Heart right ventricle (tissue), 16 donors: Measurements from ENCODE around the gene CDH13. TPM values are rescaled to one million over a fixed set of nuclear protein-coding genes. Genes with fewer than 3 reads are reported as not detected.

Experiments used
- ATAC-seq, 8 donors: fragments of 200-7000 bp; cut with Tn5 transposase; one replicate each; pipeline ENCODE4 v1.9.1; 2020; ENCODE audit warnings: mild to moderate bottlenecking in 8 of 8, moderate library complexity in 8 of 8, moderate number of reproducible peaks in 1 of 8
- DNase-seq, 2 donors: peaks; one replicate each; pipeline ENCODE4 v3.0.0-alpha.2; 2020
- H3K27ac ChIP-seq, 10 donors: fragments of 200-600 bp; sonication (generic) in 2 of 10; one replicate each; pipeline versions ENCODE4 v1.5.0 to v1.8.0; 2020 to 2022; ENCODE audit warnings: mild to moderate bottlenecking in 3 of 10
- H3K27me3 ChIP-seq, 7 donors: fragments of 200-600 bp; one replicate each; pipeline ENCODE4 v1.8.0; 2021 to 2022; ENCODE audit warnings: mild to moderate bottlenecking in 2 of 7
- H3K36me3 ChIP-seq, 9 donors: fragments of 200-600 bp; sonication (generic) in 1 of 9; one replicate each; pipeline versions ENCODE4 v1.5.0 to v1.8.0; 2020 to 2022; ENCODE audit warnings: mild to moderate bottlenecking in 2 of 9
- H3K4me1 ChIP-seq, 9 donors: fragments of 200-600 bp; sonication (generic) in 1 of 9; one replicate each; pipeline versions ENCODE4 v1.5.0 to v1.8.0; 2020 to 2022; ENCODE audit warnings: mild to moderate bottlenecking in 4 of 9
- H3K4me3 ChIP-seq, 10 donors: fragments of 200-600 bp; sonication (generic) in 2 of 10; one replicate each; pipeline versions ENCODE4 v1.5.0 to v1.8.0; 2020 to 2022; ENCODE audit warnings: mild to moderate bottlenecking in 7 of 10, moderate library complexity in 2 of 10
- H3K9me3 ChIP-seq, 11 donors: fragments of 200-600 bp in 10 of 11; sonication (generic) in 2 of 11; one replicate each; pipeline versions ENCODE4 v1.5.0 to v1.8.0; 2013 to 2022; ENCODE audit warnings: mild to moderate bottlenecking in 2 of 11, control low read depth in 1 of 11, moderate library complexity in 1 of 11
- CTCF ChIP-seq, 9 donors: fragments of 200-600 bp; sonication (generic) in 2 of 9; IDR thresholded peaks; one replicate each; pipeline versions ENCODE4 v1.5.0 to v1.8.0; 2021 to 2022; ENCODE audit warnings: antibody characterized with exemption in 9 of 9, mild to moderate bottlenecking in 5 of 9, moderate library complexity in 1 of 9
- WGBS, 2 donors: extraction: QIAGEN DNeasy Blood & Tissue Kit; methylation state at CpG; one replicate each; pipeline ENCODE4 v1.1.7; 2013; ENCODE audit warnings: inconsistent platforms in 1 of 2; 5-methylcytosine and 5-hydroxymethylcytosine counted together
- intact Hi-C, 10 donors: fragments of 100-400 bp; cut with DNase I; formaldehyde crosslinking; loops; one replicate each; pipeline versions ENCODE4 v1.11.1 to v1.14.2; 2022
- polyA plus RNA-seq, 2 donors: library from polyadenylated mRNA; stranded (reverse); fragments of 200-250 nt; gene quantifications; one replicate each; pipeline ENCODE4 v1.2.3, GENCODE V29; 2013
- total RNA-seq, 10 donors: library from RNA; stranded (reverse); fragmentation: NEBNext Ultra II Directional in 3 of 10; extraction: Animal tissue kit (Norgen Biotek cat#: 25700) in 3 of 10; gene quantifications; one replicate each; pipeline versions ENCODE4 v1.2.1 to v1.2.4, GENCODE V29; 2021 to 2023
- donor health status: Arrhythmogenic right ventricular cardiomyopathy.
- donor health status: ischemic (EF 13 %, LVEDD 7.1; RV severe dilation, severe dysfunction).
- donor health status: healthy with polysubstance abuse.
- donor health status: DM: no; HTN: yes; CAD: no.
- donor health status: DM: no; HTN: no; CAD: no.
- donor health status: ischemic (EF 25% LVEDD 6.9; RV normal size, moderate dysfunction).
- donor health status: ischemic (EF 25% LVEDD 5.7; RV mildly dilated, moderate dysfunction).
- donor health status: healthy.
- donor health status: DM: yes; HTN: yes; CAD: no.
- donor health status: Ischemic cardiomyopathy.
- donor health status: ischemic (EF 35%, LVEDD 5.7; RV mildly dilated, moderate dysfunction).
- donor health status: nonischemic (EF 11% LVEDD 7.7; RV severe dilation, severe dysfunction).
- donor health status: DM: yes; HTN: yes; CAD: no.
- donor health status: PGD.
- donor health status: ischemic (EF 29% LVEDD 5.4; RV normal size, mild dysfunction).
- donor health status: nonischemic (EF 23%, LVEDD 6.1; RV moderate dilation, normal function).

Gene CDH13
- total and polyA plus RNA-seq, 12 donors, result 15.5 to 221 (median 168) TPM

- H3K27ac ChIP-seq, result peak overlapping the region in 1 of 10 donors; percentile 2
- no peak for TF ChIP-seq CTCF (IDR thresholded peaks at IDR 0.05)
Measured at GRCh38 chr16:82751020-82751419, 124.3 kb downstream of the CDH13 start.

GRCh38 chr16:82752172-82752571 lies 125.4 kb downstream of the CDH13 start:
- Histone ChIP-seq H3K27me3 (no peaks in the 10 kb centered on the region), H3K9me3 (no peaks in the 10 kb centered on the region), H3K4me3 (no peak overlapping the region), H3K27ac (no peak overlapping the region), H3K36me3 (no peaks in the 10 kb centered on the region), H3K4me1 (peaks cover 5 to 74% (median 37%) of the 10 kb centered on the region in 9 donors)
- no peak for DNase-seq
- TF ChIP-seq CTCF (IDR thresholded peaks at IDR 0.05), result no peak
- no peak for ATAC-seq
- 91 to 97% methylated on average over 5 of the region's 5 CpGs for WGBS, 2 donors
- intact Hi-C loops, result loop anchor here in 1 of 10 donors (10.0 kb wide), 1 partner anchor 243 kb away; no protein-coding TSS in a partner anchor

More at GRCh38 chr16:82751020-82751419, 124.3 kb downstream of the CDH13 start:
- Histone ChIP-seq H3K27me3 (no peaks in the 10 kb centered on the region), H3K4me1 (peaks cover 0 to 71% (median 28%) of the 10 kb centered on the region in 9 donors), H3K9me3 (no peaks in the 10 kb centered on the region), H3K36me3 (no peaks in the 10 kb centered on the region), H3K4me3 (no peak overlapping the region)
- no peak for ATAC-seq
- intact Hi-C loops, result loop anchor here in 1 of 10 donors (10.0 kb wide), 1 partner anchor 244 kb away; no protein-coding TSS in a partner anchor
- WGBS, 2 donors, result 90 to 93% methylated on average over 2 of the region's 2 CpGs
- DNase-seq, result no peak

- H3K4me3 ChIP-seq, result no peak overlapping the region
- no peak for TF ChIP-seq CTCF (IDR thresholded peaks at IDR 0.05)
- no peak overlapping the region for H3K27ac ChIP-seq
- intact Hi-C loops, result loop anchor here in 1 of 10 donors (10.0 kb wide), 1 partner anchor 241 kb away; no protein-coding TSS in a partner anchor
- ATAC-seq (no peak), DNase-seq (no peak)
- no peaks in the 10 kb centered on the region for H3K27me3 ChIP-seq
- 96% methylated on average over 4 of the region's 4 CpGs for WGBS, 2 donors
- no peaks in the 10 kb centered on the region for H3K36me3 ChIP-seq
- H3K9me3 ChIP-seq, result no peaks in the 10 kb centered on the region
- peaks cover 5 to 58% (median 30%) of the 10 kb centered on the region in 9 donors for H3K4me1 ChIP-seq
Measured at GRCh38 chr16:82753821-82754220, 127.1 kb downstream of the CDH13 start.

- Histone ChIP-seq H3K4me3 (no peak overlapping the region), H3K27ac (peak overlapping the region in 4 of 10 donors; percentile 36 to 57 (median 44)), H3K27me3 (no peaks in the 10 kb centered on the region), H3K4me1 (peaks cover 5 to 53% (median 30%) of the 10 kb centered on the region in 9 donors), H3K36me3 (no peaks in the 10 kb centered on the region), H3K9me3 (no peaks in the 10 kb centered on the region)
- 77 to 81% methylated on average over 3 of the region's 3 CpGs for WGBS, 2 donors
- DNase-seq (no peak), ATAC-seq (peak in 4 of 8 donors; percentile 34 to 54 (median 42))
- intact Hi-C loops, result loop anchor here in 2 of 10 donors (5.0 to 10.0 kb wide), 2 partner anchors 240 to 257 kb away; no protein-coding TSS in a partner anchor
- no peak for TF ChIP-seq CTCF (IDR thresholded peaks at IDR 0.05)
Measured at GRCh38 chr16:82754716-82755513, 128.1 kb downstream of the CDH13 start.
